H1 (cell line): ENCODE data around the gene SH3BP5.

Experiments
- BRCA1 ChIP-seq: IDR thresholded peaks from 2 replicates; pipeline ENCODE4 v1.6.1; 2012; ENCODE audit warnings: low read depth, low read length, improper control_type of control experiment
- CREB1 ChIP-seq: IDR thresholded peaks from 2 replicates; pipeline ENCODE4 v1.6.1; 2012; ENCODE audit warnings: inconsistent platforms
- EZH2 ChIP-seq: fragments of 200-600 bp; sonication (generic); IDR thresholded peaks from 2 replicates; pipeline ENCODE4 v1.7.1; 2012; ENCODE audit warnings: low read depth, mild to moderate bottlenecking, moderate library complexity, low read length, inconsistent platforms; ENCODE audit not compliant: severe bottlenecking
- NRF1 ChIP-seq: IDR thresholded peaks from 2 replicates; pipeline ENCODE4 v1.6.1; 2011; ENCODE audit warnings: mild to moderate bottlenecking, low read depth, low read length, improper control_type of control experiment
- POLR2A ChIP-seq, 2 experiments: IDR thresholded peaks; 1 replicate in 1 of 2; 2 replicates in 1 of 2; pipeline ENCODE4 v1.6.1; 2011; ENCODE audit warnings: low read depth in 2 of 2, low read length in 2 of 2, mild to moderate bottlenecking in 2 of 2; ENCODE audit errors: control extremely low read depth in 1 of 2
- TAF1 ChIP-seq: IDR thresholded peaks from 2 replicates; pipeline ENCODE4 v1.6.1; 2011; ENCODE audit warnings: mild to moderate bottlenecking, low read depth, low read length
- TEAD4 ChIP-seq: IDR thresholded peaks from 2 replicates; pipeline ENCODE4 v1.6.1; 2012; ENCODE audit warnings: low read depth, low read length, inconsistent platforms, mixed read lengths
- YY1 ChIP-seq: IDR thresholded peaks from 2 replicates; pipeline ENCODE4 v1.6.1; 2011; ENCODE audit warnings: low read depth, mild to moderate bottlenecking, low read length
- TF ChIP-seq, protein P1 (sequence below): IDR thresholded peaks from 2 replicates; pipeline ENCODE4 v1.6.1; 2011; ENCODE audit warnings: low read depth, mild to moderate bottlenecking, low read length; ENCODE audit not compliant: insufficient read depth
- TF ChIP-seq, protein P2 (sequence below): IDR thresholded peaks from 2 replicates; pipeline ENCODE4 v1.6.1; 2012; ENCODE audit warnings: inconsistent platforms
- TF ChIP-seq, protein P3 (sequence below), 3 experiments: IDR thresholded peaks; 1 replicate in 2 of 3; 2 replicates in 1 of 3; pipeline versions ENCODE4 v1.5.1 to v1.6.1; 2011; ENCODE audit warnings: low read length in 3 of 3, mild to moderate bottlenecking in 3 of 3, inconsistent platforms in 2 of 3, low read depth in 1 of 3, moderate library complexity in 1 of 3; ENCODE audit not compliant: insufficient read depth in 1 of 3; ENCODE audit errors: control extremely low read depth in 1 of 3

DNA sequence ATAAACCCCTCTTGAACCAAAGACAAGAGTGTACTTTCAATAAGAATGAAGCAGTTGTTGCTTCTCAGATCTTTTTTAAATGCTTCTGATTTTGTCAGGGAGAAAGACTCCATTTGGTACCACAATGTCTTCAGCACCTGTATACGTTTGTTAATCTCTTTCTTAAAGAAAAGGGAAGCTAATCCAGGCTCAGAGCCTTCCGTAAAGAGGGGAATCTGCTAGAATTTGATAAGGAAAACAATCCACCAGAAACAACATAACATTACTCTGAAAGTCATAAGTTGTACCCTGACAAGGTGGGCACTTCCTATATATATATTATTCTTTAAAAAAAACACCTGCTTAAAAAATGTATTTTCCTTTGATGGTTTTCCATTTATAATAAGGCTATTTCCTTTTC is 19.8 kb downstream of the SH3BP5 start:
- TF ChIP-seq POLR2A (IDR thresholded peaks at IDR 0.05; ENCODE audit: control extremely low read depth in 1 of 2, low read depth in 2 of 2, low read length in 2 of 2) (no peak), EZH2 (no peak), NRF1 (no peak), YY1 (no peak), CREB1 (no peak), BRCA1 (no peak), TAF1 (no peak), TEAD4 (no peak)
- TF ChIP-seq, protein P1, sequence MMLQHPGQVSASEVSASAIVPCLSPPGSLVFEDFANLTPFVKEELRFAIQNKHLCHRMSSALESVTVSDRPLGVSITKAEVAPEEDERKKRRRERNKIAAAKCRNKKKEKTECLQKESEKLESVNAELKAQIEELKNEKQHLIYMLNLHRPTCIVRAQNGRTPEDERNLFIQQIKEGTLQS = no peak
- TF ChIP-seq, protein P2, sequence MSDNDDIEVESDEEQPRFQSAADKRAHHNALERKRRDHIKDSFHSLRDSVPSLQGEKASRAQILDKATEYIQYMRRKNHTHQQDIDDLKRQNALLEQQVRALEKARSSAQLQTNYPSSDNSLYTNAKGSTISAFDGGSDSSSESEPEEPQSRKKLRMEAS = no peak
- TF ChIP-seq, protein P3, sequence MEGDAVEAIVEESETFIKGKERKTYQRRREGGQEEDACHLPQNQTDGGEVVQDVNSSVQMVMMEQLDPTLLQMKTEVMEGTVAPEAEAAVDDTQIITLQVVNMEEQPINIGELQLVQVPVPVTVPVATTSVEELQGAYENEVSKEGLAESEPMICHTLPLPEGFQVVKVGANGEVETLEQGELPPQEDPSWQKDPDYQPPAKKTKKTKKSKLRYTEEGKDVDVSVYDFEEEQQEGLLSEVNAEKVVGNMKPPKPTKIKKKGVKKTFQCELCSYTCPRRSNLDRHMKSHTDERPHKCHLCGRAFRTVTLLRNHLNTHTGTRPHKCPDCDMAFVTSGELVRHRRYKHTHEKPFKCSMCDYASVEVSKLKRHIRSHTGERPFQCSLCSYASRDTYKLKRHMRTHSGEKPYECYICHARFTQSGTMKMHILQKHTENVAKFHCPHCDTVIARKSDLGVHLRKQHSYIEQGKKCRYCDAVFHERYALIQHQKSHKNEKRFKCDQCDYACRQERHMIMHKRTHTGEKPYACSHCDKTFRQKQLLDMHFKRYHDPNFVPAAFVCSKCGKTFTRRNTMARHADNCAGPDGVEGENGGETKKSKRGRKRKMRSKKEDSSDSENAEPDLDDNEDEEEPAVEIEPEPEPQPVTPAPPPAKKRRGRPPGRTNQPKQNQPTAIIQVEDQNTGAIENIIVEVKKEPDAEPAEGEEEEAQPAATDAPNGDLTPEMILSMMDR (IDR thresholded peaks at IDR 0.05; ENCODE audit: control extremely low read depth in 1 of 3, insufficient read depth in 1 of 3, low read depth in 1 of 3, low read length in 3 of 3) = no peak
